Epithelial cell of proximal tubule (primary cell): ENCODE data around the gene PRELID3B. TPM values are rescaled to one million over a fixed set of nuclear protein-coding genes. Genes with fewer than 3 reads are reported as not detected.
A peak's percentile ranks its signal among the peaks of the same experiment; 100 is the strongest.

Experiments used
- DNase-seq: peaks from one replicate; pipeline ENCODE4 v3.0.0-alpha.2; 2011; ENCODE audit warnings: low read depth
- H3K4me3 ChIP-seq: 2 replicates; pipeline ENCODE4 v1.5.1; 2011; ENCODE audit warnings: low read depth, mild to moderate bottlenecking, low read length
- total RNA-seq: library from RNA; depleted of rRNA; stranded (reverse); fragments of >200 nt; gene quantifications from 2 replicates; pipeline ENCODE4 v1.2.3, GENCODE V29; 2015
- TF ChIP-seq, protein P1 (sequence below): conservative IDR thresholded peaks from 2 replicates; pipeline ENCODE4 v1.5.1; 2012; ENCODE audit warnings: low read depth, mild to moderate bottlenecking, low read length

PRELID3B gene
- total RNA-seq, 1 donor from 2014 or later = 76.3 TPM

GRCh38 chr20:59006167-59006863, 36.3 kb downstream of the PRELID3B start:
- TF ChIP-seq, protein P1, sequence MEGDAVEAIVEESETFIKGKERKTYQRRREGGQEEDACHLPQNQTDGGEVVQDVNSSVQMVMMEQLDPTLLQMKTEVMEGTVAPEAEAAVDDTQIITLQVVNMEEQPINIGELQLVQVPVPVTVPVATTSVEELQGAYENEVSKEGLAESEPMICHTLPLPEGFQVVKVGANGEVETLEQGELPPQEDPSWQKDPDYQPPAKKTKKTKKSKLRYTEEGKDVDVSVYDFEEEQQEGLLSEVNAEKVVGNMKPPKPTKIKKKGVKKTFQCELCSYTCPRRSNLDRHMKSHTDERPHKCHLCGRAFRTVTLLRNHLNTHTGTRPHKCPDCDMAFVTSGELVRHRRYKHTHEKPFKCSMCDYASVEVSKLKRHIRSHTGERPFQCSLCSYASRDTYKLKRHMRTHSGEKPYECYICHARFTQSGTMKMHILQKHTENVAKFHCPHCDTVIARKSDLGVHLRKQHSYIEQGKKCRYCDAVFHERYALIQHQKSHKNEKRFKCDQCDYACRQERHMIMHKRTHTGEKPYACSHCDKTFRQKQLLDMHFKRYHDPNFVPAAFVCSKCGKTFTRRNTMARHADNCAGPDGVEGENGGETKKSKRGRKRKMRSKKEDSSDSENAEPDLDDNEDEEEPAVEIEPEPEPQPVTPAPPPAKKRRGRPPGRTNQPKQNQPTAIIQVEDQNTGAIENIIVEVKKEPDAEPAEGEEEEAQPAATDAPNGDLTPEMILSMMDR = no peak
- H3K4me3 ChIP-seq = peak overlapping the region; percentile 85
- DNase-seq = no peak

- TF ChIP-seq, protein P1 = no peak
- H3K4me3 ChIP-seq = peak overlapping the region; percentile 85
- DNase-seq = no peak
Observed at GRCh38 chr20:59005523-59006166, 36.9 kb downstream of the PRELID3B start.

DNA sequence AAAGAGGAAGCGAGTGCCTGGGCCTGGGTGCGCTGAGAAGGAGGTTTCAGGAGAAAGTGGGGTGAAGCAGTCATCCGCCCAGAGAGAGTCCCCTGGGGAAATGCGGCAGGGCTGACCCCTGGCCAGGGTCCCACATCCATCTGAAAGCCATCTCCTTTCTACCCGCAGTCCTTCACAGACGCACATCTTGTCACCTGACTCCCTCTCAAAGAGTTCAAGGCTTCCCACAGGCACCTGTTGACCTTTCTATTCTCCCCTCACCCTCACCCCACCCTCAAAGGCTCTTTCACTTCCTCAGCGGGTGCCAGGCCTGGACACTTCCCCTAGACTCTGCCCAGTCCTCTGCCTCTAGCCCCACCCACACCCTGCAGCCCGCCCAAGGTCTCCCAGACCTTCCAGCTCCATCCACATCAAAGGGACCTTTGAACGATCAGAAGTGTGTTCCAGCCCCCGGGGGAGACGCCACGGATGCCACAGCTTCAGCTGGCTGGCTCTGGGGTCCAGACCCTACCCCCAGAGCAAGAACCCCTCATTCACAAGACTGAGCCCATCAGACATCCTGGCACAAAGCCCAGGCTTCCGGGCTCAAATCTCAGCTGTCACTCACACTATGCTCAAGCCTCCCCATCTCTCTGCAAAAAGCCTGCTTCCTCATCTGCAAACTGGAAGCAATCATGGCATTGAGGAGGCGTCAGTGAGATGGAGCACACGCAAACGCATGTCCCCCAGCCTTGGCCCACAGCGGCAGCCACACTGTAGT, 37.6 kb downstream of the PRELID3B start:
- H3K4me3 ChIP-seq = peak overlapping the region; percentile 85
- no peak for DNase-seq
- TF ChIP-seq, protein P1 = no peak

GRCh38 chr20:59004493-59004762, 38.2 kb downstream of the PRELID3B start:
- TF ChIP-seq, protein P1 = no peak
- H3K4me3 ChIP-seq = no peak overlapping the region
- DNase-seq = no peak

- H3K4me3 ChIP-seq = no peak overlapping the region
- TF ChIP-seq, protein P1 = no peak
- no peak for DNase-seq
Observed at GRCh38 chr20:59003836-59004492, 38.6 kb downstream of the PRELID3B start.

DNA sequence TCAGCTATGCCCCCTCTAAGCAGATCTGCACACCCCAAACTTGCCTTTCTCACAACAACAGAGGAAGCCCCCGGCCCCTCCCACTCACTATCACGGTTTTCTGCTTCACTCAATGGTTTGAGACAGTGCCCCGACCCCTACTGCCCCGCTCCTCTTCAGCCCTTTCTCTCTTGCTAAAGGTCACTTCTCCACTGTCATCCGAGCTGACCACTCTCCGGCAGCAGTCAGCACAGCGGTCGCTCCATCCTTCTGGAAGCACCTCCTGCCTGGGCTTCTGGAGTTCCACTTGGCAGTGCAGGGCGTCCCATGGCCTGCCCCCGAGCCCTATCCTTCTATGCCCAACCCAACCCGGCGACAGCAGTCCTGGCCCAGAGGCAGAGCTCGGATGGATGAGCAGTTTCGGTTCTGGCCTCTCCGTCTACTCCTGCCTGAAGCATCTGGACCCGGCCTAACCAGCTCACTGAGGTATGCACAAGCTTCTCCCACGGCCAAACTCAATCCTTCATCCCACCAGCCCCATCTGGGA, 39.6 kb downstream of the PRELID3B start:
- DNase-seq = no peak
- H3K4me3 ChIP-seq = no peak overlapping the region
- TF ChIP-seq, protein P1 = no peak
